ENCODE results near the gene SSBP1. TPM values are rescaled to one million over a fixed set of nuclear protein-coding genes. Genes with fewer than 3 reads are reported as not detected.
A peak's percentile ranks its signal among the peaks of the same experiment; 100 is the strongest.

Gene SSBP1
- total and polyA plus RNA-seq, 2 of the 8 experiments (the other 6 are each of a cell fraction or from before 2014, with no cell fraction given), result 136 to 254 TPM

DNA sequence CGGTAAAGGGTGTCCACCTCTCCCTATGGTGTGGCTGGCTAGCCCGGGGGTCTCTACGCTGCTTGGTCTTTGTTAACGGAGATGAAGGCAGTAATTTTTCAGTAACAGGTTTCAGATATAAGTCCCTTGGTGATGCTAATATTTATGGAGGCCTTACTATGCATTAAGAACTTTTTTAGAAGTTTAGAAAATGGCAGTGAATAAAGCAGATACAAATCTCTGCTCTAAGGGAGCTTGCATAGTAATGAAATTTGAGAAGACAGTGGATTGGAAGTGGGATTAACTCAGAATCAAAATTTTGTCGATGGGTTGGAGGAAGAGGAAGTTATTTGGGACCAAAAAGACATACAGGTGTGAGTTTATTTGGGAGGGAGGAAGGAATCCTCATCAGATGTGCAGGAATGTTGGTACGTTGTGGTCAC is 445 bp downstream of the SSBP1 start (continued):
- TF ChIP-seq, protein P1, sequence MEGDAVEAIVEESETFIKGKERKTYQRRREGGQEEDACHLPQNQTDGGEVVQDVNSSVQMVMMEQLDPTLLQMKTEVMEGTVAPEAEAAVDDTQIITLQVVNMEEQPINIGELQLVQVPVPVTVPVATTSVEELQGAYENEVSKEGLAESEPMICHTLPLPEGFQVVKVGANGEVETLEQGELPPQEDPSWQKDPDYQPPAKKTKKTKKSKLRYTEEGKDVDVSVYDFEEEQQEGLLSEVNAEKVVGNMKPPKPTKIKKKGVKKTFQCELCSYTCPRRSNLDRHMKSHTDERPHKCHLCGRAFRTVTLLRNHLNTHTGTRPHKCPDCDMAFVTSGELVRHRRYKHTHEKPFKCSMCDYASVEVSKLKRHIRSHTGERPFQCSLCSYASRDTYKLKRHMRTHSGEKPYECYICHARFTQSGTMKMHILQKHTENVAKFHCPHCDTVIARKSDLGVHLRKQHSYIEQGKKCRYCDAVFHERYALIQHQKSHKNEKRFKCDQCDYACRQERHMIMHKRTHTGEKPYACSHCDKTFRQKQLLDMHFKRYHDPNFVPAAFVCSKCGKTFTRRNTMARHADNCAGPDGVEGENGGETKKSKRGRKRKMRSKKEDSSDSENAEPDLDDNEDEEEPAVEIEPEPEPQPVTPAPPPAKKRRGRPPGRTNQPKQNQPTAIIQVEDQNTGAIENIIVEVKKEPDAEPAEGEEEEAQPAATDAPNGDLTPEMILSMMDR (IDR thresholded peaks at IDR 0.05; ENCODE audit: control extremely low read depth in 1 of 3, insufficient read depth in 1 of 3, low read depth in 1 of 3, low read length in 3 of 3), result 0 out of 4 replicates have a peak, but pooled peaks of 1 of the 3 experiments have one; percentile 18
- no peak for TF ChIP-seq POU5F1 (IDR thresholded peaks at IDR 0.05; ENCODE audit: low read depth, low read length)
- no peak for TF ChIP-seq SRF (IDR thresholded peaks at IDR 0.05; ENCODE audit: low read depth, low read length)
- no peak for TF ChIP-seq TEAD4 (IDR thresholded peaks at IDR 0.05; ENCODE audit: low read depth, low read length)
- no peak for TF ChIP-seq CHD2 (IDR thresholded peaks at IDR 0.05; ENCODE audit: low read length)
- no peak for TF ChIP-seq BACH1 (IDR thresholded peaks at IDR 0.05; ENCODE audit: low read length)
